ENCODE results near the gene EXOC2. TPM values are rescaled to one million over a fixed set of nuclear protein-coding genes. Genes with fewer than 3 reads are reported as not detected.

The EXOC2 gene
- polyA plus RNA-seq, 1 experiment = 16.0 TPM

DNA sequence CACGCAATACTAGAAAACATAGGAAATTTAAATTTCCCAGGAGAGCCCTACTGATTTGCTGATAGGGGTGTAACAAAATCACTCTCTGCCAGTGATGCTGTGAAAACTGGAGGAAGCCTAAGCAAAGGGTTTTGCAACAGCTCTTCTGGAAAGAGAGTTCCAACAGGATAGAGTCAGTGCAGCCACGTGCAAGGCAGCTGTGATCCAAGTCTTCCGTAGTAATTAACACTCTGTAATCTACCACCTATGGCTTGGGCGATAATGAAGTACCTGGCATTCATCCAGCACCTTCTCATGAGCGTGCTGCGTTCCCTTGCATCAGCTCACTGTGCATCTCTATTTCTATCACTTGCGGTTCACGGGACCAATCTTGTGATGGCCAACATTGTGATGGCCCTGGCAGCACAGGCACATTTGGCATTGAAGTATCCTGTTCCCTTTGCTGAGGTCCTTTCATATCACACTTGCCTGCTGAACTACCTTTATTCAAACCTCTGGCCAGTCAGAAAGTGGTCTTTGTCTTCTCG is 253.2 kb downstream of the EXOC2 start:
- H3K27me3 ChIP-seq (ENCODE audit: control insufficient read depth, insufficient read depth, low read length) = 0 out of 2 replicates have a peak, but pooled peaks cover 1% of the 10 kb centered on the region
- H3K4me3 ChIP-seq (ENCODE audit: low read depth, low read length) = no peak overlapping the region
- ChIA-PET CTCF (no interaction called here), POLR2A (no interaction called here)
- TF ChIP-seq, protein P1, sequence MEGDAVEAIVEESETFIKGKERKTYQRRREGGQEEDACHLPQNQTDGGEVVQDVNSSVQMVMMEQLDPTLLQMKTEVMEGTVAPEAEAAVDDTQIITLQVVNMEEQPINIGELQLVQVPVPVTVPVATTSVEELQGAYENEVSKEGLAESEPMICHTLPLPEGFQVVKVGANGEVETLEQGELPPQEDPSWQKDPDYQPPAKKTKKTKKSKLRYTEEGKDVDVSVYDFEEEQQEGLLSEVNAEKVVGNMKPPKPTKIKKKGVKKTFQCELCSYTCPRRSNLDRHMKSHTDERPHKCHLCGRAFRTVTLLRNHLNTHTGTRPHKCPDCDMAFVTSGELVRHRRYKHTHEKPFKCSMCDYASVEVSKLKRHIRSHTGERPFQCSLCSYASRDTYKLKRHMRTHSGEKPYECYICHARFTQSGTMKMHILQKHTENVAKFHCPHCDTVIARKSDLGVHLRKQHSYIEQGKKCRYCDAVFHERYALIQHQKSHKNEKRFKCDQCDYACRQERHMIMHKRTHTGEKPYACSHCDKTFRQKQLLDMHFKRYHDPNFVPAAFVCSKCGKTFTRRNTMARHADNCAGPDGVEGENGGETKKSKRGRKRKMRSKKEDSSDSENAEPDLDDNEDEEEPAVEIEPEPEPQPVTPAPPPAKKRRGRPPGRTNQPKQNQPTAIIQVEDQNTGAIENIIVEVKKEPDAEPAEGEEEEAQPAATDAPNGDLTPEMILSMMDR (IDR thresholded peaks at IDR 0.05; ENCODE audit: insufficient read depth, low read depth, low read length) = no peak
- no peaks in the 10 kb centered on the region for H3K36me3 ChIP-seq (ENCODE audit: control insufficient read depth, insufficient read depth, low read length)
- no peak for DNase-seq (ENCODE audit: low read depth)

- Histone ChIP-seq H3K27me3 (ENCODE audit: control insufficient read depth, insufficient read depth, low read length) (peaks cover 1% of the 10 kb centered on the region; the same call in 1 of the 2 replicates), H3K36me3 (ENCODE audit: control insufficient read depth, insufficient read depth, low read length) (no peaks in the 10 kb centered on the region), H3K4me3 (ENCODE audit: low read depth, low read length) (no peak overlapping the region)
- no peak for DNase-seq (ENCODE audit: low read depth)
- ChIA-PET POLR2A (no interaction called here), CTCF (no interaction called here)
- TF ChIP-seq, protein P1 (IDR thresholded peaks at IDR 0.05; ENCODE audit: insufficient read depth, low read depth, low read length) = no peak
These were observed 254.2 kb downstream of the EXOC2 start for GRCh38 chr6:438634-439170.

DNA sequence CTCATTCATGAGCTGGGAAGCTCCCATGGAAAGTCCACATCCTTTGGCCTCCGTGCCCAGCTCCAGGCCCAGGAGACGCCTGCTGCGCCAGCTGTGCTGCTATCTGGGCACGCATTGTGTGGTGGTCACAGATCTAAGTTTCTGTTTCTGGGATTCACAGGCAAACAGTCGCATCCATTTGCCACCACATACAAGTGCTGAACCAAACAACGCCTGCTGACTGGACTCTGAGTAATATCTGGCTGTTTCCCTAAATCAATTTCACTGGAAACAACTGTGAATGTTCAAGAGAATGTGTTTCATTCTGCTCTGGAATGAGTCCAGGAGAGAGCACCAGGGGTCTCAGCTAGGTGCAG is 255.9 kb downstream of the EXOC2 start:
- Histone ChIP-seq H3K4me3 (ENCODE audit: low read depth, low read length) (no peak overlapping the region), H3K36me3 (ENCODE audit: control insufficient read depth, insufficient read depth, low read length) (no peaks in the 10 kb centered on the region), H3K27me3 (ENCODE audit: control insufficient read depth, insufficient read depth, low read length) (peaks cover 1% of the 10 kb centered on the region; the same call in 1 of the 2 replicates)
- CTCF ChIA-PET = no interaction called here
- TF ChIP-seq, protein P1 (IDR thresholded peaks at IDR 0.05; ENCODE audit: insufficient read depth, low read depth, low read length) = no peak
- POLR2A ChIA-PET = no interaction called here
- no peak for DNase-seq (ENCODE audit: low read depth)

DNA sequence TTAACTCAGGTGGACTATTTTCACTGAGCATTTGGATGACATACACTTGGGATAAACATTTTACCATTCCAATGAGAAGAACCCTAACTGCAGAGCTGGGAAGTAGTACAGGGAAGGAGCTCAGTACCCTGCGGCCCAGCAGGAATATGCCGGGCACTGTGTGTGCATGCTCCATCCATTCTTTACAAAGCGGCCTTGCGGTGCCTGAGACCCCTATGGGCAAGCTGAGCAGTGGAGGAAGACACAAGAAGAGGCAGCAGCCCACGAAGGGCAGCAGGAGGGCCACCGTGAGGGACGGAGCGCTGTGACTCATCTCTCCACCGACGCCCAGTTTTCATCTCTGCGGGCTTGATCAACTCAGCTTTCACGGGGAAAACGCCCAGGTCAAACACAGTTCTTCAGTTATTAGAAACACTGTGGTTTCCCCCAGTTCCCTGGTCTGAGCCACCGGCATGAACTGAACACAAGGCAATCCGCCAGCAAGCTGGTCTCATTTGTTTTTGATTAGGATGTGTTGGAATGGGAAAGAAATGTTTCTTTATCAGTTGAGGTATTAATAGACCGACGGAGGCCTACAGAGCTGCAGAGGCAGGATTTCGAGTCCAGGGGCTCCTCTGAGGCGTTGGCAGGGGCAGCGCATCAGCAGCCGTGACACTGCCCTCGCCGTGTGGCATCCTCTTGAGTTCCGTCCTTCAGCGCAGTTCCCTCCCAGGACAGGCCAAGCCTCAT is 256.5 kb downstream of the EXOC2 start:
- CTCF ChIA-PET = interaction anchor here (1.1 kb wide), 1 partner anchor 21 kb away, joined by 3 read pairs; no protein-coding TSS in a partner anchor
- POLR2A ChIA-PET = no interaction called here
- peak; percentile 61 for DNase-seq (ENCODE audit: low read depth)
- no peak overlapping the region for H3K4me3 ChIP-seq (ENCODE audit: low read depth, low read length)
- H3K36me3 ChIP-seq (ENCODE audit: control insufficient read depth, insufficient read depth, low read length) = no peaks in the 10 kb centered on the region
- H3K27me3 ChIP-seq (ENCODE audit: control insufficient read depth, insufficient read depth, low read length) = peaks cover 1% of the 10 kb centered on the region; the same call in 1 of the 2 replicates
- TF ChIP-seq, protein P1 (IDR thresholded peaks at IDR 0.05; ENCODE audit: insufficient read depth, low read depth, low read length) = no peak

- CTCF ChIA-PET = interaction anchor here (1.1 to 1.4 kb wide), 2 partner anchors 21 to 38 kb away, joined by 3 read pairs; no protein-coding TSS in a partner anchor
- H3K36me3 ChIP-seq (ENCODE audit: control insufficient read depth, insufficient read depth, low read length) = no peaks in the 10 kb centered on the region
- DNase-seq (ENCODE audit: low read depth) = no peak
- TF ChIP-seq, protein P1 (IDR thresholded peaks at IDR 0.05; ENCODE audit: insufficient read depth, low read depth, low read length) = no peak
- H3K27me3 ChIP-seq (ENCODE audit: control insufficient read depth, insufficient read depth, low read length) = peaks cover 1% of the 10 kb centered on the region; the same call in 1 of the 2 replicates
- POLR2A ChIA-PET = no interaction called here
- H3K4me3 ChIP-seq (ENCODE audit: low read depth, low read length) = no peak overlapping the region
These were observed 257.3 kb downstream of the EXOC2 start for GRCh38 chr6:435441-436307.
